NK-92 treated with Interleukin-12 subunit alpha and Interleukin-12 subunit beta, amount 100 ng/mL, for 24 hours (cell line): ENCODE measurements around the gene CFHR3.
"Not testable (repeated sequence)": the region's sequence is repeated elsewhere in the genome, so short reads cannot be mapped to it uniquely, and the experiment has no call there.

ENCODE experiments used
- DNase-seq: peaks from one replicate; lab custom pipeline; 2025; lab: John Stamatoyannopoulos, UW

CFHR3 gene

DNA sequence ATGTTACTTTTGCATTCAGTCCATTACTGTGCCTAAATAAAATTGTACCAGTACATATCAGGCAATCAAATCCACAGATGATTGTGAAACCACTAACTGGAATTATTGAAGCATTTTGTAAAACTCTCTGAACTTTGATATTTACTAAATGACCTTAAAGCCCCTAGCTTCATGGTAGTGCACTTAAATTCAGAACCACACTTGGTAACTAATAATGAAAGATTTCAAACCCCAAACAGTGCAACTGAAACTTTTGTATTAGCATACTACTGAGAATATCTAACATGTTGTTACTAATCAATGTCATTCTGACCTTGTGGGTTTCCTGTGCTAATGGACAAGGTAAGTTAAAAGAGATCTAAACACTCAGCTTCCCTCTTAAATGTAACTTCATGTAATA, at the start of gene CFHR3:
TSS of gene CFHR3 (plus strand) at position 238 of the 400 bp plus-strand sequence. CDS start at position 285, 47 bp downstream.
- no peak for DNase-seq

DNA sequence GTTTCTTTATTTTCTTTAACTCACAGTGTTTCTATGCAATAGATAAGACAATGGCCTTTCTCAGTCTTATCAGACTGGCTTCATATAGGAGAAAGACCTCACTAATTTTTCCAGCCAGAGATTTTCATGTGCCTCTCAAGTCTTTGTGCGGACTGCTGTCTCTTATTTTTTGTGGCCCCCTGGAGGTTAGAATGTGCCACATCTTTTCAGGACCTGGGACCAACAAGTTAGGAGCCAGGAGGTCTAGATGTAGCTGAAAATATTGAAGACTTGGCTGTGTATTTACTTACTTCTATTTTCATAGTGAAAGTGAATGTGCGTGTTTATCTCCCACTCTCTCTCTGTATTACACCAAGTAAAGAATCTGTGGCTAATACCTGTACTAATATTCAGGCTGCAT, 42.1 kb upstream of the CFHR3 start:
- no peak for DNase-seq

DNA sequence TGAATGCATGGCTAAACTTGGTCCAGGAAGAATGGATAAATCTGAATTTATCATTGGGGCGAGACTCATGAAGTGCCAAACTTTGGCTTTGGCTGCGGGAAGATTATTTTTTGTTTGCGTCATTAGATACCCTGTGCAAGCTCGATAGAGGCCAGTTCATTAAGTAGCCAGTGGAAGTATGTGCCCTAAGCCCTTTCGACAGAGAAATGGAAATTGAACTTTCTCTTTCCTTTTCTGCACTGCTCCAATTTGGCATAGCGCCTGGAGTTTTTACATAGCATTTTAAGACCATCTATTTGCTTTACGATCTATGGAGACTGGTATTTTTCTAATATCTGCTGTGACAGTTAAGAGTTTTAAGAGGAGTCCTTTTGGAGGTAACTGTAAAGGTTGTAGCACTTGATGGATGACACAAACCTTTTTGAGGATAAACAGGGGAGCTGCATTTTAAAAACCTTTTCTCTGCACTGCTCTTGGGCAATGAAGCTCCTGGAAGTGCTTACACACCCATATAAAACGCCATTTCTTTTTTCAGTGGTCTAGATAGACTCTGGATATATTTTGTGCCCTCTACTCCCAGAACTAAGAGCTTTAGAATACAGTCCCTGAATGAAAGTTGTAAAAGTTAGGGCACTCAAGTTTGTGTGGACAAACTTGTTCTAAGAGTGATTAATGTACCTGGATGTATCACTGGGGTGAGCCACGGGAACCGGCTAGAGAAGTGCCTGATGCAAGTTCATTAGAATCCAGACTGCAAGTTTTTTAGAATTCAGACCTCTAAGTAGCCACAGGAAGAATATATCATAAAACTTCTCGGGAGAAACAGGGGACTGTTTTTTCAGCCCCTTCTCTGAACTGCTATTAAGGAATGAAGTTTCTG, 41.3 kb upstream of the CFHR3 start:
- no peak for DNase-seq

DNA sequence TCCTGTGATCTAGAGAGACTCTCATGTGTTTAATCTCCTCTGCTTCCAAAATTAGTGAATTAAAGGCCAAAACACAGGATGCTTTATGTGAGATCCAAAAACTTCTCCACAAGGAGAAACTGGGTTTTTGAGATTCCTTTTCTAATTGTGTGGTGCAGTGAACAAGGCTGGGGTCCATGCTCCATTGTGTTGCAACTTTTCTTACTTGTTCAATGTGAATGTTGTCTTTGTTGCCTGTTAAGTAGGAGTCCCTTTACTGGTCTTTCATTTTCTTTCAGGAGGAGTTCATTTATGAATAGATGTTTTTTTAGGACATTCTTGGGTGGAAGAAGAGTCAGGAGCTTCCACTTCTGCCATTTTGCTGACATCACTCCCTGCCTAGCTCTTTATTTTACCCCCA, 40.6 kb upstream of the CFHR3 start:
- DNase-seq = no peak

DNA sequence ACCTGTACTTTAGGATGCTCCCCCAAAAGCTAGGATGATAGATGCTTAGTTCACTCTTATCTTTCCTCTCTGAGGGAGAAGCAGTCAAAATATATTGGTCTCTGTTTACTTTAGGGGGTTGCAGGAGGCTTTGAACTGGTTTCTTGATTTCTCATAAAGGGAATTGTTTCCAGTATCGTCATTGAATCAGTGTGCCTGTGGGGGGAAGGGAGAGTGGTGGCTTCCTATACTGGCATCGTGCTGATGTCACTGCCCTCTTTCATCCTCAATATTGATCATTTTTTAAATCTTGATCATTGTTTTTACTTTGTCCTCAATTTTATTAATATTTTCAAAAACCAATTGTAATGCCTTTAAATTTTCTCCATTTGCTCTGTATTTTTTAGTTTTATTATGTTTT, 40.2 kb upstream of the CFHR3 start:
- no peak for DNase-seq

DNA sequence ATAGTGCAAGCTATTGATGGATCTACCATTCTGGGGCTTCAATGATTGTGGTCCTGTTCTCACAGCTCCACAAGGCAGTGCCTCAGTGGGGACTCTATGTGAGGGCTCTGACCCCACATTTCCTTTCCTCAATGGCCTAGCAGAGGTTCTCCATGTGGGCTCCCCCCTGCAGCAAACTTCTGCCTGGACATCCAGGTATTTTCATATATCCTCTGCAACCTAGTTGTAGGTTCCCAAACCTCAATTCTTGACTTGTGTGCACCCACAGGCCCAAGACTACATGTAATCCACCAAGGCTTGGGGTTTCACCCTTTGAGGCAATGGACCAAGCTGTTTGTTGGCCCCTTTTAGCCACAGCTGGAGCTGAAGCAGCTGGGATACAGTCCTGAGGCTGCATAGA, 35.9 kb upstream of the CFHR3 start:
- no peak for DNase-seq

DNA sequence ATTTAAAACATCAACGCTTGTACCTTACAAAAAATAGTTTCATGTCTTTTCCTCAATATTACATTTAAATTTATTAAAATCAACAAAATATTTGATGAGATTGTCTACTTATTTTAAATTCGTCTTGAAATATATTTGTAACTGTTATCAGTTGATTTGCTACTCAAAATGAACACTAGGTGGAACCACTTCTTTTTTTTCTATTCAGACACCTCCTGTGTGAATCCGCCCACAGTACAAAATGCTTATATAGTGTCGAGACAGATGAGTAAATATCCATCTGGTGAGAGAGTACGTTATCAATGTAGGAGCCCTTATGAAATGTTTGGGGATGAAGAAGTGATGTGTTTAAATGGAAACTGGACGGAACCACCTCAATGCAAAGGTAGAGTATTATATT, 31.4 kb upstream of the CFHR3 start:
- not testable (repeated sequence) for DNase-seq

DNA sequence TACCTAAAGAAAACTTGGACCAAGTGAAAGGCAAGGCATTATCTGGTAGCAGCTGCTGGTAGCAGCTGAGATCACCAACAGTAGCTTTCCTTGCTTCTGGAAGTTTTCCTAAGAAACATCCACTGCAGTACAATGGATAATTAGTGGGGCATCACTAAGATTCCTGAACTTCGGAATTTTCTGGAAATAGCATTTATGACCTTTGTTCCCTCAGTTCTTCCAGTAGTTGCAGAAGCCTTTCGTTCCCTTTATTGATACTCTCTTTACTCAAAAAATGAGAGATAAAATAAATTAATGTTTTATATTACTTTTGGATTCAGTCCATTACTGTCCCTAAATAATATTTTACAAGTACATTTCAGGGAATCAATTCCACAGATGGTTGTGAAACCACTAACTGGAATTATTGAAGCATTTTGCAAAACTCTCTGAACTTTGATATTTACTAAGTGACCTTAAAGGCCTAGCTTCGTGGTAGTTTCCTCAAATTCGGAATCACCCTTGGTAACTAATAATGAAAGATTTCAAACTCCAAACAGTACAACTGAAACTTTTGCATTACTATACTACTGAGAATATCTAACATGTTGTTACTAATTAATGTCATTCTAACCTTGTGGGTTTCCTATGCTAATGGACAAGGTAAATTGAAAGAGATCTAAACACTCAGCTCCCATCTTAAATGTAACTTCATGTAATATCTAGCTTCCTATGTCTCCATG, 9.5 kb upstream of the CFHR3 start:
- not testable (repeated sequence) for DNase-seq

DNA sequence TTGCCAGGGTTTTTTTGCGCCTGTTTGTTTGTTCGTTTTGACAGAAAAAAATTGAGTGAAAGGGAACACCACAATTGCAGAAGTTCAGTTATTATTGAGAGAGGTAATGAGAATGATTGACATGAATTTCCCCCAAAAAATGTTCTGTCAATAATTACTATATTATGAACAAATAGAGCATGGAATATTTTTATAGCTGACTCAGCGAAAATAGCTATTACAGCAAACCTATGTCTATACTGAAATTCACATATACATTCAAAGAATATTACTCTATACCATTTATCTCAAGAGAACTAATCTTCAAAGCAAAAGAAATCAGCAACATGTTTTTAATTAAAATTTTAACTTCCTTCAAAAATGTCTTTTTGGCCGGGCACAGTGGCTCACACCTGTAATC, 4.8 kb upstream of the CFHR3 start:
- not testable (repeated sequence) for DNase-seq

DNA sequence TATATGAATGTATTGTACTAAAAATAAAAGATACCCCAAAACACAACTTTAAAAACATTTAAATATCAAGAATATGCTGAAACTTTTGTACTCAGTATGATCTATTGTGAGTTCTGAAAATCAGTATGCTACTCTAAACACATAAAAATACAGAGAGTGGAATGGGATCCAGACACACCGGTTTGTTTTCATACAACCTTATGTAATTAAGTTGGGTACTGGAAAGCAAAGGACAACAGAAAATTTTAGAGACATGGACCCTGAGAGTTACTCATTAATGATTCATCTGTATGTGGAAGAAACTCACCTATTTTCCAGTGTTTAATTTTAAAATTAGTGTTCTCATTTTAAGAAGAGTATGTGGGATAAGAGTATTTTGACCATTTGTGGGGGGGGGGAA, 927 bp upstream of the CFHR3 start:
- no peak for DNase-seq

DNA sequence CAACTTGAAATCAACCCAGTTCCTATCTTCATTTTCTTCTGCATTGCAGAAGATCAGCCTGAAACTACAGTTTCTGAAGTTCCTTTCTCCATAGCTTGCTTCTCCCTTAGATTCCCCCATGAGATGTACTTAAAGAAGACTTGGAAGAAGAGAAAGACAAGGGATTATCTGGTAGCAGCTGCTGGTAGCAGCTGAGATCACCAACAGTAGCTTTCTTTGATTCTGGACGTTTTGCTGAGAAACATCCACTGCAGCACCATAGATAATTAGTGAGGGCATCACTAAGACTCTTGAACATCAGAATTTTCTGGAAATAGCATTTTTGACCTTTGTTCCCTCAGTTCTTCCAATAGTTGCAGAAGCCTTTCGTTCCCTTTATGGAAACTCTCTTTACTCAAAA, 465 bp upstream of the CFHR3 start:
- DNase-seq = no peak

DNA sequence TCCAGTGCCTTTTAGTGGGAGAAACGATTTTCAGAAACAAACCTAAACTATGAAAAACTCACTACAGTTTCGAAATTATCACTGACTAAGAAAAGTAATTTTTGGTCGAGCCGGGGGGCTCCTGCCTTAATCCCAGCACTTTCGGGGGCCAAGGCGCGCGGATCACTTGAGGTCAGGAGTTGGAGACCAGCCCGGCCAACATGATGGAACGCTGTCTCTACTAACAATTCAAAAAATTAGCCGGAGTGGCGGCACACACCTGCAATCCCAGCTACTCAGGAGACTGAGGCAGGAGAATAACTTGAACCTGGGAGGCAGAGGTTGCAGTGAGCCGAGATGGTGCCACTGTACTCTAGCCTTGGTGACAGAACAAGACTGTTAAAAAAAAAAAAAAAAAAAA, 3.0 kb downstream of the CFHR3 start:
- no peak for DNase-seq

DNA sequence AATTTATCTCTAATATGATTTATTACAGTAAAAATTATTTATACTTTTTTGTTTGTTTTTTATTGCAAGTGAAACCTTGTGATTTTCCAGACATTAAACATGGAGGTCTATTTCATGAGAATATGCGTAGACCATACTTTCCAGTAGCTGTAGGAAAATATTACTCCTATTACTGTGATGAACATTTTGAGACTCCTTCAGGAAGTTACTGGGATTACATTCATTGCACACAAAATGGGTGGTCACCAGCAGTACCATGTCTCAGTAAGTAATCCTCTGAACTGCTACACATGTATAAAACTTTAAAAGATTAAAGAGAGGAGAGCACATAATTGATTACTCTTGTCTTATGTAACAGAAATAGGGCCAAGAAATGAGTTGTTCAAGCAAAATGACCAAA, 4.5 kb downstream of the CFHR3 start:
- DNase-seq = no peak

DNA sequence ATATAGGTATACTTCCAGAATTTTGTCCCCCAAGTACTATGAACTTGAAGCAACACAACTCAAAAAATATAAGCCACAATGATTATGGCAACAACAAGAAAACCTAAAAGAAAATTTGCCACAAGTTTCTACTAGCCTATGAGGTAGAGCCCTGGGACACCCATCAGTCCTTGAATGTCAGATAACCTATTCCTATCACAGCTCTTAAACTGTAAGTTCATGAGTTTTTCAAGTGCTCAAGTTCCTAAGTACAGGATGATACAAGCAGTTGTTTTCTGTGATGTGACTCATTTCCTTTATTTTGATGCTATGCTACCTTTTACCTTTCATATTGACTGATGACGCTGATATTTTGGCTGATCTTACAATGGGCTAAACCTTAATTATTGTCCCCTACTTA, 16.6 kb downstream of the CFHR3 start:
- DNase-seq = not testable (repeated sequence)

DNA sequence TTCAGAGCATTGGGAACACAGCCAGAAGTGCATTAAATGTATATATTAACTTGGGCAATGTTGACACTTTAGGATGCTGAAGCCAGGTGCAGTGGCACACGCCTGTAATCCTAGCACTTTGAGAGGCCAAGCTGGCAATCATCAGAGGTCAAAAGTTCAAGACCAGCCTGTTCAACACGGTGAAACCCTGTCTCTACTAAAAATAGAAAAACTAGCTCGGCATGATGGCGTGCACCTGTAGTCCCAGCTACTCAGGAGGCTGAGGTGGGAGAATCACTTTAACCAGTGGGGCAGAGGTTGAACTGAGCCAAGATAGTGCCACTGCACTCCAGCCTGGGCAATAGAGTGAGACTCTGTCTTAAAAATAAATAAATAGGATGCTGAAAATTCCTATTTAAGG, 19.5 kb downstream of the CFHR3 start:
- DNase-seq = not testable (repeated sequence)

DNA sequence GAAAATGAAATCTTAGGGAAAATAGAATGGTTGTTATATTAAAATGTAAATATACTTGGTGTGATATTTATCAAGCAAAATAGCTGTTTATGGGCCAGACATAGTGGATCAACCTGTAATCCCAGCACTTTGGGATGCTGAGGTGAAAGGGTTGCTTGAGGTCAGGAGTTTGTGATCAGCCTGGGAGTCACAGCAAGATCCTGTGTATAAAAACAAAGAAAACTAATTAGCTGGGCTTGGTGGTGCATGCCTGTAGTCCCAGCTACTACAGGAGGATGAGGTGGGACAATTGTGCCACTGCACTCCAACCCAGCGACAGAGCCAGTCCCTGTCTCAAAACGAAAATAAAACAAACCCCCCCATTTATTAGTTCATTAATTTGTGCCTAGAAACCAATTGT, 23.3 kb downstream of the CFHR3 start:
- DNase-seq = no peak

DNA sequence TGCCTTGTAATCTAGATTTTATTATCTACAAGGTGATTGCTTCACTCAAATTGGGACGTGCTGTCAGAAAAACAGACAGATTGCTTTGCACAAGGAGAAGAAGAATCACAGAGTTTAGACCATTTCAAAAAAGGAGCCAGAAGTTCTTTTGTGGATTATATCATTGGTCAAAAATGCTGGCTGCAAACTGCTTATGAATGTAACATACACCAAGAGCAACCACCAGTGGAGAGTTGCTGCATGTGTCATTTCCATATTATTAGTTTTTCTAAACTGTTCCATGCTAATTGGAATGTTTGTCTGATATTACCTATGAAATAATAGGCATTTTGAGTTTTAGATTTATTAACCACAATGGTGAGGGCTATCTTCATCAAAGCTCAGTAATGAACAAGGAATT, 27.3 kb downstream of the CFHR3 start:
- not testable (repeated sequence) for DNase-seq

DNA sequence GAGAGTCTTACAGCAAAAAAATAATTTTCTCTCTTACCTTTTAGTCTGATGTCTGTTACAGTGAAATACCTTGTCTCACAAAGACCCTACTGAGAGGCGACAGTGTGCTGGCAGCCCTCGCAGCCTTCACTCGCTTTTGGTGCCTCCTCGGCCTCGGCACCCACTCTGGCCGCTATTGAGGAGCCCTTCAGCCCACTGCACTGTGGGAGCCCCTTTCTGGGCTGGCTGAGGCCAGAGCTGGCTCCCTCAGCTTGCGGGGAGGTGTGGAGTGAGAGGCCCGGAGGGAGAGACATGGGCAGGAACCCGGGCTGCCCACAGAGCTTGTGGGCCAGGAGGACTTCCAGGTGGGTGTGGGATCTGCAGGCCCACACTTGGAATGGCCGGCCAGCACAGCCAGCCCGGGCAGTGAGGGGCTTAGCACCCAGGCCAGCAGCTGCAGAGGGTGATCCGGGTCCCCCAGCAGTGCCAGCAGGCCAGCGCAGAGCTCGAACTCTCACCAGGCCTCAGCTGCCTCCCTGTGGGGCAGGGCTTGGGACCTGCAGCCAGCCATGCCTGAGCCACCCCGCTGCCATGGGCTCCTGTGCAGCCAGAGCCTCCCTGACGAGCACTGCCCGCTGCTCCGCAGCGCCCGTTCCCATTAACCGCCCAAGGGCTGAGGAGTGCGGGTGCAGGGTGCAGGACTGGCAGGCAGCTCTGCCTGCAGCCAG, 34.0 kb downstream of the CFHR3 start:
- no peak for DNase-seq

DNA sequence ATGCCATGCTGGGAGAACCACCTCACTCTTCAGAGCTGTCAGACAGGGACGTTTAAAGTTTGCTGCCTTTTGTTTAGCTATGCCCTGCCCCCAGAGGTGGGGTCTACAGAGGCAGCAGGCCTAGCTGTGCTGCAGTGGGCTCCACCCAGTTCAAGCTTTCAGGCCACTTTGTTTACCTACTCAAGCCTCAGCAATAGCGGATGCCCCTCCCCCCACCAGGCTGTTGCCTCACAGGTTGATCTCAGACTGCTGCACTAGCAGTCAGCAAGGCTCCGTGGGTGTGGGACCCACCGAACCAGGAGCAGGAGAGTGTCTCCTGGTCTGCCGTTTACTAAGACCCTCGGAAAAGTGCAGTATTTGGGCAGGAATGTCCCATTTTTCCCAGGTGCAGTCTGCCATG, 42.8 kb downstream of the CFHR3 start:
- DNase-seq = not testable (repeated sequence)

DNA sequence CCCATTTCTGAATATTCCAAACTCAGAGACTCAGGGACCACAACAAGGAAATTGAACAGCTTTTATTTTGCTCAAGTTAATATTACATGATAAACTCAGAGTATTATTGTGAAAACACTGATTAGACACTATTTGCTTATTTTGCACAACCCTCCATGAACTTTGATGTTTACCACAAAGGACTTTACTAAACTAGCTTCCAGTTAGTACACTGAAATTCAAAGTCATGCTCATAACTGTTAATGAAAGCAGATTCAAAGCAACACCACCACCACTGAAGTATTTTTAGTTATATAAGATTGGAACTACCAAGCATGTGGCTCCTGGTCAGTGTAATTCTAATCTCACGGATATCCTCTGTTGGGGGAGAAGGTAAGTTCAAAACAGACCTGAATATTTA, 44.9 kb downstream of the CFHR3 start, which contains the start of gene CFHR1:
TSS of gene CFHR1 (plus strand) at position 201 of the 400 bp plus-strand sequence. CDS start at position 315, 114 bp downstream.
- DNase-seq = not testable (repeated sequence)

DNA sequence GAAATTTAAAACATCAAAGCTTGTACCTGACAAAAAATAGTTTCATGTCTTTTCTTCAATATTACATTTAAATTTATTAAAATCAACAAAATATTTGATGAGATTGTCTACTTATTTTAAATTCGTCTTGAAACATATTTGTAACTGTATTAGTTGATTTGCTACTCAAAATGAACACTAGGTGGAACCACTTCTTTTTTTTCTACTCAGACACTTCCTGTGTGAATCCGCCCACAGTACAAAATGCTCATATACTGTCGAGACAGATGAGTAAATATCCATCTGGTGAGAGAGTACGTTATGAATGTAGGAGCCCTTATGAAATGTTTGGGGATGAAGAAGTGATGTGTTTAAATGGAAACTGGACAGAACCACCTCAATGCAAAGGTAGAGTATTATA, 53.2 kb downstream of the CFHR3 start:
- DNase-seq = not testable (repeated sequence)
